SK-N-MC (cell line): ENCODE measurements around the gene PRMT6.
"Not testable (repeated sequence)": the region's sequence is repeated elsewhere in the genome, so short reads cannot be mapped to it uniquely, and the experiment has no call there.

Experiments used
- DNase-seq: peaks from one replicate; pipeline ENCODE4 v3.0.0-alpha.2; 2011; ENCODE audit warnings: low read depth, low spot score
- H3K27ac ChIP-seq: fragments of 200-600 bp; sonication (generic); 2 replicates; pipeline ENCODE4 v1.5.1; 2016; ENCODE audit warnings: mixed run types
- H3K36me3 ChIP-seq: fragments of 200-600 bp; sonication (generic); 2 replicates; pipeline ENCODE4 v1.6.1; 2017; ENCODE audit warnings: antibody characterized with exemption, low read length, mixed read lengths; ENCODE audit not compliant: insufficient read depth
- H3K4me3 ChIP-seq: fragments of 200-600 bp; sonication (generic); 2 replicates; pipeline ENCODE4 v1.5.1; 2016
- H3K9ac ChIP-seq: fragments of 200-600 bp; sonication (generic); 2 replicates; pipeline ENCODE4 v1.8.0; 2017; ENCODE audit warnings: mixed run types, mixed read lengths; ENCODE audit not compliant: insufficient read length
- H3K9me3 ChIP-seq: fragments of 200-600 bp; sonication (generic); 2 replicates; pipeline ENCODE4 v1.6.1; 2017; ENCODE audit warnings: low read depth, mild to moderate bottlenecking, antibody characterized with exemption, low read length, moderate library complexity, mixed read lengths
- EZH2 ChIP-seq: fragments of 200-600 bp; sonication (generic); IDR thresholded peaks from one replicate; pipeline ENCODE4 v1.6.1; 2017; ENCODE audit warnings: antibody characterized with exemption
- FOXP2 ChIP-seq: optimal IDR thresholded peaks from 2 replicates; pipeline ENCODE3; 2011; ENCODE audit warnings: mild to moderate bottlenecking, moderate library complexity; ENCODE audit not compliant: insufficient read depth; ENCODE audit errors: extremely low read length, control extremely low read depth
- POLR2AphosphoS5 ChIP-seq: IDR thresholded peaks from 2 replicates; pipeline ENCODE4 v1.6.1; 2012; ENCODE audit warnings: mild to moderate bottlenecking, low read depth, low read length, borderline replicate concordance

PRMT6 gene

GRCh38 chr1:107079249-107079648, 22.8 kb downstream of the PRMT6 start:
- H3K27ac ChIP-seq, result no peak overlapping the region
- no peaks in the 10 kb centered on the region for H3K36me3 ChIP-seq
- H3K4me3 ChIP-seq, result no peak overlapping the region
- DNase-seq, result no peak
- peaks cover 6% of the 10 kb centered on the region; the same call in 1 of the 2 replicates for H3K9me3 ChIP-seq
- no peak overlapping the region for H3K9ac ChIP-seq
- TF ChIP-seq POLR2AphosphoS5 (no peak), EZH2 (no peak), FOXP2 (no peak)

DNA sequence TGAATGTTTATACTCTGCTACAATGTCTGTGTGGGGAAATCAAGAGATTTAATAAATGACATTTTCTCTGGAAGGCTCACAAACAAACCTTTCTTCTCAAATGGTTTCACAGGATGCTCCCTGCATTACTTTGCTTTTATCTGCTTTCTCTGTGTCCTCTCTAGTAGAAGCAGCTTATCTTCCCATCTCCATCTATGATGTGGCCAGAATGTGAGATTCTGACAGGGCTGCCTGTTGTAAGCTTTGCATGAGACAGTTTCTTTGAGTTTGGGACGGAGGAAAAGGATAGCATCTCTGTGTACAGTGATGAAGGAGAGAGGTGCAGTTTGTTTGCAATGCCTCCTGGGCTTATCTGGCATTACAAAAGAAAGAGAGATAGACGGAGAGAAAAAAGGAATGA, 24.6 kb downstream of the PRMT6 start:
- Histone ChIP-seq H3K9me3 (peaks cover 6% of the 10 kb centered on the region; the same call in 1 of the 2 replicates), H3K36me3 (no peaks in the 10 kb centered on the region), H3K4me3 (no peak overlapping the region), H3K27ac (no peak overlapping the region), H3K9ac (no peak overlapping the region)
- no peak for DNase-seq
- no peak for TF ChIP-seq POLR2AphosphoS5
- TF ChIP-seq EZH2, result no peak
- TF ChIP-seq FOXP2, result no peak

- DNase-seq, result no peak
- TF ChIP-seq EZH2 (no peak), POLR2AphosphoS5 (no peak), FOXP2 (no peak)
- no peaks in the 10 kb centered on the region for H3K9me3 ChIP-seq
- no peak overlapping the region for H3K27ac ChIP-seq
- H3K9ac ChIP-seq, result no peak overlapping the region
- no peak overlapping the region for H3K4me3 ChIP-seq
- H3K36me3 ChIP-seq, result no peaks in the 10 kb centered on the region
These were observed 34.9 kb downstream of the PRMT6 start for GRCh38 chr1:107091418-107091817.

GRCh38 chr1:107093395-107093794, 36.9 kb downstream of the PRMT6 start:
- H3K4me3 ChIP-seq, H3K36me3 ChIP-seq, H3K9me3 ChIP-seq, H3K27ac ChIP-seq, H3K9ac ChIP-seq: not testable (repeated sequence)
- DNase-seq, result peak; percentile 24

- TF ChIP-seq POLR2AphosphoS5 (no peak), EZH2 (no peak), FOXP2 (no peak)
- no peaks in the 10 kb centered on the region for H3K36me3 ChIP-seq
- no peaks in the 10 kb centered on the region for H3K9me3 ChIP-seq
- no peak overlapping the region for H3K27ac ChIP-seq
- no peak overlapping the region for H3K9ac ChIP-seq
- no peak for DNase-seq
- H3K4me3 ChIP-seq, result no peak overlapping the region
These were observed 39.2 kb downstream of the PRMT6 start for GRCh38 chr1:107095647-107096046.

DNA sequence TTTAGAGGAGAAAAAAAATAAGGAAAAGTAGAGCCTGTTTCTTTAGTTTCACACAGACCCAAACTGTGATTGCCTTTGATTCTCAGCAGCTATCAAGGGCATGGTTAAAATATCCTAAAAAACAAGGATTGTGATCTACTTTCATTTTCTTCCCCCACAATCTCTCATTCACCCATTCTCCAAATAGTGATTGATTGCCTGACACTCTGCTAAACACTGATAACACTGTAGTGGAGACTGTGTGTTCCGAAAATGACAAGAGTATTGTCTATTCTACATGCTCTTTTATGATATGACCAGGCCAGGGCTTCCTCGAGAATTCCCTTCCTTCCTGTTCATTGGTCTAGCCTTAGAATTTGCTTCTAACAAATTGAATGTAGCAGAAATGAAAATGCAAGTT, 40.2 kb downstream of the PRMT6 start:
- Histone ChIP-seq H3K4me3 (no peak overlapping the region), H3K36me3 (no peaks in the 10 kb centered on the region), H3K27ac (no peak overlapping the region), H3K9me3 (no peaks in the 10 kb centered on the region), H3K9ac (no peak overlapping the region)
- TF ChIP-seq EZH2 (no peak), POLR2AphosphoS5 (no peak), FOXP2 (no peak)
- DNase-seq, result no peak

DNA sequence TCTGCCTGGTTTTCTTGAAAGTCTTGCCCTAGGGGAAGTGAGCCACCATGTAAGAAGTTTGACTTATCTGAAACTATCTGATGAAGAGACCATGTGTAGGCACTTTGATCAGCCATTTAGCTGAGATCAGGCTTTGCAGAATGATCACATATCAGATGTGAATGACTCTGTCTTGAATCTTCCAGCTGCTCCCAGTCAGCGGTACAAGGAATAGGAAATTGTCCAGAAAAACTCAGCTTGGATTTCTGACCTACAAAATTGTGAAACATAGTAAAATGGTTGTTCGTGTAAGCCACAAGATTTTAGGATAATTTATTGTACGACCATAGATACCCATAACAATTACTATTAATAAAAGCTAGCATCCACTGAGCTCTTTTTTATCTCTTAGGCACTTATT, 42.5 kb downstream of the PRMT6 start:
- no peak for TF ChIP-seq EZH2
- TF ChIP-seq FOXP2, result no peak
- TF ChIP-seq POLR2AphosphoS5, result no peak
- no peak overlapping the region for H3K9ac ChIP-seq
- DNase-seq, result no peak
- H3K4me3 ChIP-seq, result no peak overlapping the region
- H3K27ac ChIP-seq, result no peak overlapping the region
- H3K36me3 ChIP-seq, result no peaks in the 10 kb centered on the region
- no peaks in the 10 kb centered on the region for H3K9me3 ChIP-seq

DNA sequence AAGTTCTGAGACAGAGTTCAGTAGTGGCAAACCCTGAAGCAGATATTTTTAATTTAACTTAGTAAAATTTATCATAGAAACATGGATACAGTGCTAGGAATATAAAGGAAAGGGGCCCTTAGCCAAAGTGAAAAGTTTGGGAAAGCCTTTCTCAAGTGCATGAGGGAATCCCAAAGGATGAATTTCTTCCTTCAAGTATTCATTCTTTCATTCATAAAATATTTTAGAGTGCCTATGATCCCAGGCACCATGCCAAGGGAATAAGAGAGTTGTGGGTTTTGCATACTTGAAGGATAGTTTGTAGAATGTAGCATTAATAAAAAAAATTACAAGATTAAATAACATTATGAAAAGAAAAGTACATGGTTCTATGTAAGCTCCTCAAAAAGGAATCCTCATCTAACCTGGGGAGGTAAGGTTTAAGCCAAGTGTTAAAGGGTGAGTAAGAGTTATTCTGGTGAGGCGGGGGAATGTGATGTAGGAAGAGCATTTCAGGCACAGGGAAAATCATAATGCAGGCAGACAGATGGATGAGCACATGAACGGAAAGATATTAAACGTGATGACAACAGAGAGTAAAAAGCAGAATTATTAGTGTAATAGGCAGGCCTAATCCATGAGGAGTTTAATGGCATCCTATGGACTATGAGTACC, 44.0 kb downstream of the PRMT6 start:
- Histone ChIP-seq H3K9ac (no peak overlapping the region), H3K9me3 (no peaks in the 10 kb centered on the region), H3K36me3 (no peaks in the 10 kb centered on the region), H3K27ac (no peak overlapping the region), H3K4me3 (no peak overlapping the region)
- TF ChIP-seq EZH2 (no peak), POLR2AphosphoS5 (no peak), FOXP2 (no peak)
- peak; percentile 50 for DNase-seq

GRCh38 chr1:107105914-107106313, 49.4 kb downstream of the PRMT6 start:
- Histone ChIP-seq H3K9me3 (no peaks in the 10 kb centered on the region), H3K9ac (no peak overlapping the region), H3K27ac (no peak overlapping the region), H3K36me3 (no peaks in the 10 kb centered on the region), H3K4me3 (no peak overlapping the region)
- TF ChIP-seq EZH2 (no peak), POLR2AphosphoS5 (no peak), FOXP2 (no peak)
- DNase-seq, result no peak
